H1 (cell line): ENCODE results near the gene VSTM2B. TPM values are rescaled to one million over a fixed set of nuclear protein-coding genes. Genes with fewer than 3 reads are reported as not detected.

Experiments
- CTCF ChIA-PET: fragments of 300-600 bp; sonication (Branson Sonifier 250); formaldehyde crosslinking; loops from one replicate; lab custom pipeline; 2021; ENCODE audit not compliant: partially characterized antibody; lab: Charles Lee
- POLR2A ChIA-PET: fragments of 300-600 bp; sonication (Branson Sonifier 250); formaldehyde crosslinking; loops from one replicate; lab custom pipeline; 2021; ENCODE audit warnings: inconsistent platforms; ENCODE audit not compliant: partially characterized antibody; lab: Charles Lee
- DNase-seq, 2 experiments: peaks; one replicate each; pipeline versions ENCODE4 v3.0.0 to v3.0.0-alpha.2; 2010 to 2022; ENCODE audit warnings: low spot score in 2 of 2, low read depth in 1 of 2, mixed read lengths in 1 of 2
- FAIRE-seq: peaks from 2 replicates; lab custom pipeline; 2011; peaks lifted over from hg19 to GRCh38; lab: Jason Lieb, UNC
- H2AFZ ChIP-seq: 2 replicates; pipeline ENCODE4 v1.8.1; 2012; ENCODE audit warnings: low read length, inconsistent platforms
- H2AK5ac ChIP-seq: 2 replicates; pipeline ENCODE4 v1.6.1; 2013; ENCODE audit warnings: low read depth, low read length
- H2BK120ac ChIP-seq: replicated peaks from 2 replicates; pipeline ENCODE3; 2013; ENCODE audit warnings: low read depth, low read length, inconsistent platforms
- H2BK12ac ChIP-seq: 2 replicates; pipeline ENCODE4 v1.6.1; 2013; ENCODE audit warnings: low read depth, low read length
- H2BK15ac ChIP-seq: 2 replicates; pipeline ENCODE4 v1.6.1; 2013; ENCODE audit warnings: low read length
- H2BK20ac ChIP-seq: 2 replicates; pipeline ENCODE4 v1.6.1; 2013; ENCODE audit warnings: low read length
- H2BK5ac ChIP-seq: 2 replicates; pipeline ENCODE4 v1.6.1; 2013; ENCODE audit warnings: low read depth, low read length
- H3K14ac ChIP-seq: 2 replicates; pipeline ENCODE4 v1.6.1; 2013; ENCODE audit warnings: inconsistent platforms; ENCODE audit not compliant: insufficient read length
- H3K18ac ChIP-seq: 2 replicates; pipeline ENCODE4 v1.6.1; 2013; ENCODE audit warnings: low read length; ENCODE audit errors: extremely low read depth
- H3K23ac ChIP-seq: 2 replicates; pipeline ENCODE4 v1.6.1; 2013; ENCODE audit warnings: inconsistent platforms; ENCODE audit not compliant: insufficient read length
- H3K23me2 ChIP-seq: 2 replicates; pipeline ENCODE4 v1.6.1; 2013; ENCODE audit warnings: low read depth, low read length
- H3K27ac ChIP-seq: 2 replicates; pipeline ENCODE4 v1.6.1; 2011; ENCODE audit warnings: low read depth, low read length, inconsistent platforms
- H3K27me3 ChIP-seq, 4 experiments: replicated peaks in 1 of 4; 1 replicate in 1 of 4; 2 replicates in 3 of 4; pipeline versions ENCODE4 v1.6.1 to v1.8.1; 2011 to 2013; ENCODE audit warnings: low read length in 3 of 4, mild to moderate bottlenecking in 3 of 4, inconsistent platforms in 2 of 4, mixed read lengths in 2 of 4, moderate library complexity in 1 of 4; ENCODE audit not compliant: control insufficient read depth in 3 of 4, insufficient read depth in 3 of 4; ENCODE audit errors: extremely low read depth in 1 of 4
- H3K36me3 ChIP-seq, 4 experiments: 2 replicates each; pipeline versions ENCODE4 v1.6.1 to v1.8.1; 2011 to 2013; ENCODE audit warnings: mild to moderate bottlenecking in 4 of 4, low read length in 3 of 4, moderate library complexity in 2 of 4, control low read depth in 1 of 4, inconsistent platforms in 1 of 4; ENCODE audit not compliant: insufficient read depth in 4 of 4, control insufficient read depth in 2 of 4
- H3K4ac ChIP-seq: replicated peaks from 2 replicates; pipeline ENCODE3; 2013; ENCODE audit warnings: low read length, low read depth, mixed read lengths, inconsistent platforms; ENCODE audit not compliant: insufficient read length
- H3K4me1 ChIP-seq, 4 experiments: replicated peaks in 1 of 4; 1 replicate in 1 of 4; 2 replicates in 3 of 4; pipeline versions ENCODE4 v1.6.1 to v1.8.1; 2011 to 2013; ENCODE audit warnings: low read length in 3 of 4, inconsistent platforms in 2 of 4, mixed read lengths in 1 of 4; ENCODE audit not compliant: insufficient read depth in 4 of 4, control insufficient read depth in 3 of 4
- H3K4me2 ChIP-seq, 2 experiments: 2 replicates each; pipeline versions ENCODE4 v1.6.1 to v1.8.1; 2011 to 2013; ENCODE audit warnings: low read depth in 2 of 2, low read length in 2 of 2, control low read depth in 1 of 2, inconsistent platforms in 1 of 2, mild to moderate bottlenecking in 1 of 2; ENCODE audit not compliant: insufficient read depth in 1 of 2
- H3K4me3 ChIP-seq, 4 experiments: fragments of 200-600, 300-600 bp in 1 of 4; sonication (generic), shearing (Covaris generic), sonication (Bioruptor Twin) in 1 of 4; 2 replicates each; pipeline versions ENCODE4 v1.5.1 to v1.8.1; 2011 to 2016; ENCODE audit warnings: low read length in 4 of 4, low read depth in 3 of 4, control low read depth in 2 of 4, inconsistent platforms in 2 of 4, mild to moderate bottlenecking in 2 of 4, mixed read lengths in 1 of 4, moderate library complexity in 1 of 4; ENCODE audit not compliant: insufficient read depth in 2 of 4; ENCODE audit errors: extremely low read depth in 1 of 4
- H3K56ac ChIP-seq: replicated peaks from 2 replicates; pipeline ENCODE3; 2013; ENCODE audit warnings: low read depth, mild to moderate bottlenecking, mixed read lengths, low read length, inconsistent platforms; ENCODE audit not compliant: insufficient read length
- H3K79me1 ChIP-seq: 2 replicates; pipeline ENCODE4 v1.6.1; 2013; ENCODE audit warnings: low read depth, low read length, control low read depth
- H3K79me2 ChIP-seq, 2 experiments: 2 replicates each; pipeline versions ENCODE4 v1.6.1 to v1.8.1; 2012 to 2013; ENCODE audit warnings: low read length in 2 of 2, mild to moderate bottlenecking in 2 of 2, inconsistent platforms in 1 of 2; ENCODE audit not compliant: insufficient read depth in 2 of 2, control insufficient read depth in 1 of 2
- H3K9ac ChIP-seq, 4 experiments: replicated peaks in 1 of 4; 1 replicate in 1 of 4; 2 replicates in 3 of 4; pipeline versions ENCODE4 v1.6.1 to v1.8.1; 2011 to 2013; ENCODE audit warnings: low read depth in 3 of 4, low read length in 3 of 4, control low read depth in 2 of 4, mild to moderate bottlenecking in 2 of 4, moderate library complexity in 2 of 4, inconsistent platforms in 1 of 4; ENCODE audit errors: extremely low read depth in 1 of 4
- H3K9me3 ChIP-seq, 2 experiments: 2 replicates each; pipeline versions ENCODE4 v1.6.1 to v1.8.1; 2012 to 2013; ENCODE audit warnings: mild to moderate bottlenecking in 2 of 2, moderate library complexity in 2 of 2, control low read depth in 1 of 2, inconsistent platforms in 1 of 2, low read depth in 1 of 2, low read length in 1 of 2, mixed read lengths in 1 of 2; ENCODE audit not compliant: insufficient read depth in 2 of 2
- H4K20me1 ChIP-seq, 2 experiments: replicated peaks in 1 of 2; 2 replicates each; pipeline versions ENCODE3 to v1.8.1; 2011 to 2013; ENCODE audit warnings: inconsistent platforms in 2 of 2, low read length in 2 of 2, mild to moderate bottlenecking in 1 of 2; ENCODE audit not compliant: insufficient read depth in 2 of 2, control insufficient read depth in 1 of 2
- H4K5ac ChIP-seq: 2 replicates; pipeline ENCODE4 v1.6.1; 2013; ENCODE audit warnings: low read length, low read depth, mixed read lengths, inconsistent platforms; ENCODE audit not compliant: insufficient read length
- H4K8ac ChIP-seq: 2 replicates; pipeline ENCODE4 v1.8.0; 2013; ENCODE audit warnings: mild to moderate bottlenecking, moderate library complexity, low read length, inconsistent platforms; ENCODE audit not compliant: insufficient read depth; ENCODE audit errors: extremely low read depth
- H4K91ac ChIP-seq: replicated peaks from 2 replicates; pipeline ENCODE3; 2013; ENCODE audit warnings: low read length, mixed read lengths, inconsistent platforms; ENCODE audit not compliant: insufficient read length
- RBBP5 ChIP-seq: IDR thresholded peaks from 2 replicates; pipeline ENCODE4 v1.7.1; 2012; ENCODE audit warnings: low read depth, mild to moderate bottlenecking, inconsistent platforms, low read length, moderate library complexity, borderline replicate concordance
- WGBS, 2 experiments: shearing (Covaris generic) in 1 of 2; methylation state at CpG; one replicate each; pipeline versions ENCODE4 v1.1.6 to v1.1.7; 2013 to 2015; ENCODE audit warnings: low lambda C conversion rate in 2 of 2, mixed read lengths in 2 of 2, inconsistent platforms in 1 of 2, low coverage in 1 of 2, missing lambda C conversion rate in 1 of 2; ENCODE audit not compliant: insufficient replicate concordance in 2 of 2, insufficient coverage in 1 of 2, insufficient read length in 1 of 2; ENCODE audit errors: extremely low coverage in 1 of 2, missing lambda C conversion rate in 1 of 2; 5-methylcytosine and 5-hydroxymethylcytosine counted together
- polyA plus RNA-seq, 7 experiments: library from polyadenylated mRNA; depleted of rRNA in 3 of 7; stranded (reverse) in 5 of 7; unstranded in 2 of 7; fragments of >200 nt in 5 of 7; fragments of 200-250 nt in 2 of 7; gene quantifications; 1 replicate in 5 of 7; 2 replicates in 1 of 7; 4 replicates in 1 of 7; pipeline versions ENCODE4 v1.2.1 to v1.2.3, GENCODE V29; 2011 to 2013; ENCODE audit warnings: missing spikeins in 2 of 7, mixed read lengths in 2 of 7
- total RNA-seq: library from RNA; stranded (reverse); fragmentation: NEBNext Ultra II Directional; extraction: Animal tissue kit (Norgen Biotek cat#: 25700); gene quantifications from 2 replicates; pipeline ENCODE4 v1.2.1, GENCODE V29; 2021

VSTM2B gene
- total and polyA plus RNA-seq, 2 of the 8 experiments (the other 6 are each of a cell fraction or from before 2014, with no cell fraction given), result 0.82 to 1.5 TPM

DNA sequence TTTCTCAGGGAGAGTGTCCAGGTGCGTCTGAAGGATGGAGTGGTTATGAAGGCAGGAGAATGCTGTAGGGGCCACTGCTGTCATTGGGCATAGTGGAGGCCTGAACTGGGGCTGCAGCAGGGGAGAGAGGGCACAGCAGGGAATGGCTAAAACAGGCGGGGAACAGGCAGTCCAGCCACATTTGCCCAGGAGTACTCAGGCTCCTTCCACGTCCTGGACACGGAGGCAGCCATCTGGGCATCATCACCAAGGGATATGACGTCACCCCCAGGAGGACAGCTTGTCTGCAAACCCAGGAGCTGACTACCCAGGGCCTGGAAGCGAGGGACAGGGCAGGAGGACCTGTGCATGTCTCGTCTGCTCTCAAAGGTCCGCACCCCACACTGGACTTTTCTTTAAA lies 22.2 kb downstream of the VSTM2B start:
- H3K14ac ChIP-seq, result no peak overlapping the region
- H3K79me1 ChIP-seq, result no peaks in the 10 kb centered on the region
- H3K18ac ChIP-seq, result no peak overlapping the region
- H3K4me1 ChIP-seq, result no peaks in the 10 kb centered on the region; a peak in 1 of 7 replicates
- H4K91ac ChIP-seq, result no peak overlapping the region
- no peak overlapping the region for H3K56ac ChIP-seq
- CTCF ChIA-PET, result no interaction called here
- DNase-seq (peak in 1 of 2 experiments; percentile 35), FAIRE-seq (no peak)
- no peak overlapping the region for H3K9ac ChIP-seq
- peak overlapping the region; percentile 53; the same call in 1 of the 2 replicates for H4K8ac ChIP-seq
- no peak overlapping the region for H3K27ac ChIP-seq
- H3K4ac ChIP-seq, result no peak overlapping the region
- 88% methylated on average over 8 of the region's 8 CpGs; no CpG with 5 or more reads in 1 of the 2 experiments for WGBS, 2 experiments
- H2BK12ac ChIP-seq, result no peak overlapping the region
- H3K4me3 ChIP-seq, result no peak overlapping the region
- no peak overlapping the region for H2AFZ ChIP-seq
- H2BK120ac ChIP-seq, result no peak overlapping the region
- H2BK5ac ChIP-seq, result no peak overlapping the region
- H3K4me2 ChIP-seq, result no peak overlapping the region
- no peak overlapping the region for H2BK15ac ChIP-seq
- H4K5ac ChIP-seq, result no peak overlapping the region
- H2AK5ac ChIP-seq, result no peak overlapping the region
- no peaks in the 10 kb centered on the region for H3K23me2 ChIP-seq
- POLR2A ChIA-PET, result no interaction called here
- H2BK20ac ChIP-seq, result no peak overlapping the region
- H3K79me2 ChIP-seq, result no peaks in the 10 kb centered on the region
- H3K27me3 ChIP-seq, result no peaks in the 10 kb centered on the region
- H3K9me3 ChIP-seq, result no peaks in the 10 kb centered on the region
- H3K23ac ChIP-seq, result no peak overlapping the region
- H4K20me1 ChIP-seq, result no peaks in the 10 kb centered on the region
- no peaks in the 10 kb centered on the region for H3K36me3 ChIP-seq
- TF ChIP-seq RBBP5, result no peak
